ENCODE data around the gene GABRA5.

GRCh38 chr15:26891448-26892181 lies 24.8 kb downstream of the GABRA5 start:
- TF ChIP-seq TAF1 (IDR thresholded peaks at IDR 0.05; ENCODE audit: low read depth, low read length): no peak
- no peak for TF ChIP-seq POLR2AphosphoS5 (IDR thresholded peaks at IDR 0.05; ENCODE audit: low read depth, low read length)
- TF ChIP-seq POLR2A (IDR thresholded peaks at IDR 0.05; ENCODE audit: low read depth, low read length): no peak
- TF ChIP-seq SPI1 (IDR thresholded peaks at IDR 0.05; ENCODE audit: low read depth, low read length): no peak
- no peak for TF ChIP-seq POU2F2 (IDR thresholded peaks at IDR 0.05; ENCODE audit: low read depth, low read length)
- no peak for TF ChIP-seq PAX5 (IDR thresholded peaks at IDR 0.05; ENCODE audit: insufficient read depth, low read length, severe bottlenecking)
